Heart left ventricle (tissue), 16 donors: Measurements from ENCODE around the gene STK32C. TPM values are rescaled to one million over a fixed set of nuclear protein-coding genes. Genes with fewer than 3 reads are reported as not detected.
"Not testable (repeated sequence)": the region's sequence is repeated elsewhere in the genome, so short reads cannot be mapped to it uniquely, and the experiment has no call there.

ENCODE experiments used
- ATAC-seq, 4 donors: fragments of 200-7000 bp; cut with Tn5 transposase; one replicate each; pipeline ENCODE4 v1.9.1; 2020 to 2022; ENCODE audit warnings: moderate library complexity in 4 of 4, mild to moderate bottlenecking in 3 of 4, moderate number of reproducible peaks in 1 of 4
- DNase-seq, 5 donors: peaks; one replicate each; pipeline ENCODE4 v3.0.0-alpha.2; 2020
- H3K27ac ChIP-seq, 12 donors: fragments of 200-600 bp; sonication (generic) in 4 of 12; one replicate each; pipeline versions ENCODE4 v1.5.0 to v1.8.0; 2016 to 2022; ENCODE audit warnings: mild to moderate bottlenecking in 2 of 12
- H3K27me3 ChIP-seq, 9 donors: fragments of 200-600 bp; sonication (generic) in 2 of 9; one replicate each; pipeline versions ENCODE4 v1.5.1 to v1.8.0; 2016 to 2022; ENCODE audit warnings: mild to moderate bottlenecking in 3 of 9
- H3K36me3 ChIP-seq, 9 donors: fragments of 200-600 bp; sonication (generic) in 2 of 9; one replicate each; pipeline versions ENCODE4 v1.5.0 to v1.8.0; 2018 to 2022; ENCODE audit warnings: mild to moderate bottlenecking in 2 of 9
- H3K4me1 ChIP-seq, 12 donors: fragments of 200-600 bp; sonication (generic) in 4 of 12; one replicate each; pipeline versions ENCODE4 v1.5.0 to v1.8.0; 2016 to 2022; ENCODE audit warnings: mild to moderate bottlenecking in 3 of 12
- H3K4me3 ChIP-seq, 12 donors: fragments of 200-600 bp; sonication (generic) in 4 of 12; one replicate each; pipeline versions ENCODE4 v1.5.0 to v1.8.0; 2017 to 2022; ENCODE audit warnings: mild to moderate bottlenecking in 9 of 12, moderate library complexity in 4 of 12
- H3K9me3 ChIP-seq, 12 donors: fragments of 200-600 bp; sonication (generic) in 4 of 12; one replicate each; pipeline versions ENCODE4 v1.5.0 to v1.8.0; 2016 to 2022; ENCODE audit warnings: mild to moderate bottlenecking in 1 of 12
- POLR2A ChIP-seq, 2 donors: fragments of 450-650 bp; IDR thresholded peaks; one replicate each; pipeline ENCODE4 v1.6.1; 2017; ENCODE audit warnings: antibody characterized with exemption in 2 of 2, mild to moderate bottlenecking in 2 of 2, moderate library complexity in 2 of 2
- WGBS, 4 donors: extraction: QIAGEN DNeasy Blood & Tissue Kit in 2 of 4; methylation state at CpG; one replicate each; pipeline versions ENCODE4 v1.1.5 to v1.1.7; 2013 to 2018; 5-methylcytosine and 5-hydroxymethylcytosine counted together
- intact Hi-C, 10 donors: fragments of 100-400 bp; cut with DNase I; formaldehyde crosslinking; loops; one replicate each; pipeline versions ENCODE4 v1.11.1 to v1.14.2; 2022
- polyA plus RNA-seq, 2 donors: library from polyadenylated mRNA; stranded (reverse); fragments of 200-250 nt; gene quantifications; one replicate each; pipeline ENCODE4 v1.2.3, GENCODE V29; 2013
- total RNA-seq, 9 donors: library from RNA; depleted of rRNA in 2 of 9; stranded (reverse); fragments of >200 nt in 2 of 9; fragmentation: NEBNext Ultra II Directional in 3 of 9; extraction: Animal tissue kit (Norgen Biotek cat#: 25700) in 3 of 9; gene quantifications; one replicate each; pipeline versions ENCODE4 v1.1.0 to v1.2.4, GENCODE V29; 2016 to 2023
- TF ChIP-seq, protein P1 (sequence below), 12 donors: fragments of 200-600 bp; sonication (generic) in 4 of 12; IDR thresholded peaks; one replicate each; pipeline versions ENCODE4 v1.5.0 to v1.8.0; 2018 to 2022; ENCODE audit warnings: antibody characterized with exemption in 12 of 12, mild to moderate bottlenecking in 5 of 12
- donor health status: ischemic (EF 13 %, LVEDD 7.1; RV severe dilation, severe dysfunction).
- donor health status: healthy with polysubstance abuse.
- donor health status: DM: no; HTN: yes; CAD: no.
- donor health status: DM: no; HTN: no; CAD: no.
- donor health status: ischemic (EF 25% LVEDD 6.9; RV normal size, moderate dysfunction).
- donor health status: ischemic (EF 25% LVEDD 5.7; RV mildly dilated, moderate dysfunction).
- donor health status: healthy.
- donor health status: DM: yes; HTN: yes; CAD: no.
- donor health status: ischemic (EF 35%, LVEDD 5.7; RV mildly dilated, moderate dysfunction).
- donor health status: nonischemic (EF 11% LVEDD 7.7; RV severe dilation, severe dysfunction).
- donor health status: DM: yes; HTN: yes; CAD: no.
- donor health status: PGD.
- donor health status: ischemic (EF 29% LVEDD 5.4; RV normal size, mild dysfunction).
- donor health status: nonischemic (EF 23%, LVEDD 6.1; RV moderate dilation, normal function).

The STK32C gene
- total and polyA plus RNA-seq, 11 donors: 3.8 to 9.8 (median 6.2) TPM

DNA sequence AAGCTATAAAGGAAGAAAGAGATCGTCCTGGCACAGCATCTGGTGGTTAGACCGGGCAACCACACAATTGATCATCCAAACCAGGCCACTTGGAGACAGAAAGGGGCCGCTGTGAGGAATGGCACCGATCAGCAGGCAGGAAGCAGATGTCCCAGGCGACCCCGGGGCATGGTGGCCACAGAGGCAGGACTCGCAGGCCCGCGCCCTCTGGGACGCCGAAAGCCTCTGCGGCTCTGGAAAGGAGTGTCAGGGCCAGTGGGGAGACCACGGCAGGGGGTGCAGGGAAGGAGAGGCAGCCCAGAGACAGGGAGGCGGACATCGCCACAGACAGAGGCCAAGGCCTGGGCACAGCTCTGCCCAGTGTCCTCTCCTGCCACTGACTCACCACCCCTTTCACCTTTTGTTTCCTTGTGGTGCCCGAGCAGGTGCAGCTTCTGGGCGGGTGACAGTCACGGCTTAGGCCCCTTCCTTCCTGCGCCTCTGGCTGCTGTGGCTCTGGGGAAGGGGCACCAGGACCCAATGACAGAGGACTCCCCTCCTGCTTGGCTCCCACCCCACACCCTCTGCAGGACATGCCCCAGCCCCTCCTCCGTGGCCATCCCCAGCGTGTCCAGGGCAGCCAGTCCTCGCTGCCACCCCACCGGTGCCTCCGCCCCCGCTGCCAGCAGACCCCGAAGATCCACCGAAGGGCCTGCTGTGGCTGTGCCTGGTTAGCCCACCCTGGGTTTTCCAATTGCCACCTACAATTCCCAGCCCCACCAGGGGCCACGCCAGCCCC is 10.9 kb downstream of the STK32C start:
- 86 to 90% (median 89%) methylated on average over 28 of the region's 28 CpGs for WGBS, 4 donors
- Histone ChIP-seq H3K4me1 (peaks cover 0 to 8% (median 0%) of the 10 kb centered on the region in 12 donors), H3K4me3 (no peak overlapping the region), H3K27ac (no peak overlapping the region), H3K9me3 (no peaks in the 10 kb centered on the region), H3K27me3 (no peaks in the 10 kb centered on the region), H3K36me3 (no peaks in the 10 kb centered on the region)
- TF ChIP-seq, protein P1, sequence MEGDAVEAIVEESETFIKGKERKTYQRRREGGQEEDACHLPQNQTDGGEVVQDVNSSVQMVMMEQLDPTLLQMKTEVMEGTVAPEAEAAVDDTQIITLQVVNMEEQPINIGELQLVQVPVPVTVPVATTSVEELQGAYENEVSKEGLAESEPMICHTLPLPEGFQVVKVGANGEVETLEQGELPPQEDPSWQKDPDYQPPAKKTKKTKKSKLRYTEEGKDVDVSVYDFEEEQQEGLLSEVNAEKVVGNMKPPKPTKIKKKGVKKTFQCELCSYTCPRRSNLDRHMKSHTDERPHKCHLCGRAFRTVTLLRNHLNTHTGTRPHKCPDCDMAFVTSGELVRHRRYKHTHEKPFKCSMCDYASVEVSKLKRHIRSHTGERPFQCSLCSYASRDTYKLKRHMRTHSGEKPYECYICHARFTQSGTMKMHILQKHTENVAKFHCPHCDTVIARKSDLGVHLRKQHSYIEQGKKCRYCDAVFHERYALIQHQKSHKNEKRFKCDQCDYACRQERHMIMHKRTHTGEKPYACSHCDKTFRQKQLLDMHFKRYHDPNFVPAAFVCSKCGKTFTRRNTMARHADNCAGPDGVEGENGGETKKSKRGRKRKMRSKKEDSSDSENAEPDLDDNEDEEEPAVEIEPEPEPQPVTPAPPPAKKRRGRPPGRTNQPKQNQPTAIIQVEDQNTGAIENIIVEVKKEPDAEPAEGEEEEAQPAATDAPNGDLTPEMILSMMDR (IDR thresholded peaks at IDR 0.05): no peak
- TF ChIP-seq POLR2A (IDR thresholded peaks at IDR 0.05): no peak
- intact Hi-C loops: no loop called here
- peak in 2 of 5 donors; percentile 13 to 43 for DNase-seq
- no peak for ATAC-seq

GRCh38 chr10:132295481-132295880 is 12.3 kb downstream of the STK32C start:
- intact Hi-C loops, H3K27me3 ChIP-seq, H3K36me3 ChIP-seq, H3K4me3 ChIP-seq, ATAC-seq, H3K9me3 ChIP-seq, H3K27ac ChIP-seq, H3K4me1 ChIP-seq: not testable (repeated sequence)
- peak in 2 of 5 donors; percentile 12 to 17 for DNase-seq
- 89 to 96% (median 94%) methylated on average over 23 of the region's 23 CpGs for WGBS, 4 donors

GRCh38 chr10:132294561-132295318 is 13.0 kb downstream of the STK32C start:
- H3K36me3 ChIP-seq: no peaks in the 10 kb centered on the region

DNA sequence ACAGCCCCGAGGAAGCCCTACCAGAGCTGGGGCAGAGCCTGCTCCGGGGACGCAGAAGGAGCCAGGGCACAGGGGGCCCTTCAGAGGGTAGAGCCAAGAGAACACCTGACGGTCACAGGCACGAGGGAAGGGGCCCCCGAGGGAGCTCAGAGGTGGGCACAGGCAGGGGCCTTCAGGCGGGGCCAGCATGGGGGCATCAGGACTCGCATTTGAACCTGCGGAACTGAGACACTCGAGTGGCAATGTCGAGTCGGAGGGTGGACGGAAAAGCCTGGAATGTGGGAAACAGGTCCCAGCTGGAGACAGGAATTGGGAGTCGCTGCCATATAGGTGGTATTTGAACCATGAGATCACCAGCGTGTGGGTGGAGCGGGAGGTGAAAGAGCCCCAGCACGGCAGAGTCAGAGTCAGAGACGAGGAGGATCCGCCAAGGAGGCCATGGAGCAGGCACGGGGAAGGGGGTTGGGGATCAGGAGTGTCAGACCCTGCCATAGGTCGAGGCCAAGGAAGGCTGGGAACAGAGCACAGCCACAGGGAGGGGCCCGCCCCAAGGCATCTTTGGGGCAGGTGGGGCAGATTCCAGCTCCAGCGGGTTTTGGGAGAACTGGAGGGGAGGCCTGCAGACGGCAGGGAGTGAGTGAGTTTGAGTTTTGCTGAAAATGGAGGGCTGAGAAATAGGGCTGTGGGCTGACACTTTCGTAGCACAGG is 13.8 kb downstream of the STK32C start:
- TF ChIP-seq, protein P1 (IDR thresholded peaks at IDR 0.05): no peak
- no peak for TF ChIP-seq POLR2A (IDR thresholded peaks at IDR 0.05)
- no peak for ATAC-seq
- Histone ChIP-seq H3K4me3 (no peak overlapping the region), H3K36me3 (no peaks in the 10 kb centered on the region), H3K27me3 (no peaks in the 10 kb centered on the region), H3K27ac (peak overlapping the region in 1 of 12 donors; percentile 57), H3K4me1 (peaks cover 0 to 8% (median 0%) of the 10 kb centered on the region in 12 donors), H3K9me3 (peaks cover 0 to 12% (median 0%) of the 10 kb centered on the region in 12 donors)
- intact Hi-C loops: no loop called here
- WGBS, 4 donors: 72 to 80% (median 75%) methylated on average over 25 of the region's 25 CpGs
- DNase-seq: peak in 2 of 5 donors; percentile 20 to 54

More at GRCh38 chr10:132294561-132295318, 13.0 kb downstream of the STK32C start:
- Histone ChIP-seq H3K27me3 (no peaks in the 10 kb centered on the region), H3K4me1 (peaks cover 0 to 8% (median 0%) of the 10 kb centered on the region in 12 donors), H3K27ac (no peak overlapping the region), H3K4me3 (no peak overlapping the region), H3K9me3 (peaks cover 0 to 4% (median 0%) of the 10 kb centered on the region in 12 donors)
- DNase-seq: peak in 2 of 5 donors; percentile 13 to 34
- no peak for ATAC-seq
- TF ChIP-seq, protein P1 (IDR thresholded peaks at IDR 0.05): no peak
- TF ChIP-seq POLR2A (IDR thresholded peaks at IDR 0.05): no peak
- WGBS, 4 donors: 66 to 73% (median 70%) methylated on average over 20 to 23 of the region's 23 CpGs
- intact Hi-C loops: no loop called here
